ENCODE data around the gene EPHA10.
"Not testable (repeated sequence)": the region's sequence is repeated elsewhere in the genome, so short reads cannot be mapped to it uniquely, and the experiment has no call there.

EPHA10 gene

DNA sequence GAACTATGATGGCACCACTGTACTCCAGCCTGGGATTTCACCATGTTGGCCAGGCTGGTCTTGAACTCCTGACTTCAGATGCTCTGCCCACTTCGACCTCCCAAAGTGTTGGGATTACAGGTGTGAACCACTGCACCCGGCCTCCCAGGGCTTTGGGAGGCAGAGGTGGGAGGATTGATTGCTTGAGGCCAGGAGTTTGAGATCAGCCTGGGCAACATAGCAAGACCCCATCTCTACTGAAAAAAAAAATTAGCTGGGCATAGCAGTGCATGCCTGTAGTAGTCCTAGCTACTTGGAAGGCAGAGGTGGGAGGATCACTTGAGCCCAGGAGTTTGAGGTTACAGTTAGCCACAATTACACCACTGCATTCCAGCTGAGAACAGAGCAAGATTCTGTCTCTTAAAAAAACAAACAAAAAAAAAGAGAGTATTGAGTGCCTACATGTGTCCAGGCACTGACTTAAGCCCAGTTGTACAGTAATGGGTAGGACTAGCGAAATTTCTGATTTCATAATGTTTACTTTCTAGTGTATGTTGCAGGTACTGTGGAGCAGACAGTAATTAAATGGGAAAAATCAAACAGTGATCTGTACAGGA lies 32.9 kb upstream of the EPHA10 start:
- Histone ChIP-seq H3K4me3 (ENCODE audit: extremely low read depth, insufficient read depth, low read length, poor library complexity, severe bottlenecking) (no peak overlapping the region), H3K36me3 (ENCODE audit: control insufficient read depth, insufficient read depth, low read length) (peaks cover 14% of the 10 kb centered on the region), H3K4me1 (ENCODE audit: control insufficient read depth, insufficient read depth, low read length, poor library complexity, severe bottlenecking) (no peaks in the 10 kb centered on the region), H3K27ac (ENCODE audit: low read depth, low read length, severe bottlenecking) (no peak overlapping the region), H3K9me3 (ENCODE audit: control insufficient read depth, low read length) (no peaks in the 10 kb centered on the region)
- 94 to 95% methylated on average over 2 of the region's 3 CpGs for WGBS, 2 experiments (ENCODE audit: insufficient coverage in 2 of 2)

DNA sequence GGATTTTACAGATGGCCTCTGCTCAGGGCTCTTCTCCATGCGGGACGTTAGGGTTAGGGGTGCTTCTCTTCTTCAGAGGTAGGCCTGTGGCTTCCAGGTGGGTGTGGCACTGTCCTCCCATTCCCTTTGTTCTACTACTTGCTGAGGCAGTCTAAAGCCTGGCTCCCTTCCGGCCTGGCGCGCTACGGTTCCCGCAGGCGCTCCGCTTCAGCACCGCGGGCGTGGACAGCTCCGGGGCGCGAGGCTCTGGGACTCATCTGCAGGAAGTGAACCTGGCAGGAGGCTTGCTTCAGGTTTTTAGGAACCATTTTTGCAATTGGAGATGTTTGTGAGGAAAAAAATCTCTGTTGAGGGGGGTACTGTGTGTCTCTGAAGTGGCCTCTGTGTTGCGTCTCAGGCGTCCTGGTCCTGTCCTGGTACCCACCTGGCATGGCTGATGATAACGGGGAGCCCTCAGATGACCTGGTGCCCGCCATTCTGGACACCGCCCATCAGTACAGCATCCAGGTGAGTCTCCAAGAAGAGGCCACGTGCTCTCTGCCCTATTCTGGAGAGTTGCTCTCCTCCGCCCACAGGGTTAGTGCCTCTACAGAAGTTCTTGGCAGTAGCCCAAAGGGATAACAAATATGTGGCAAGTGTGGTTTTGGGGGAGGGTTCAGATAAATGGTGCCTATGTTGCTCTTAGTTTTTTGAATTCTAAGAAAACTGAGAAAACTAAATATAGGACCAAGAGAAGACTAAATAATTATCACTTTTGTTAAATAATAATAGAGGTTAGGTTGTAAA lies 30.6 kb upstream of the EPHA10 start:
- H3K36me3 ChIP-seq (ENCODE audit: control insufficient read depth, insufficient read depth, low read length), result peaks cover 4% of the 10 kb centered on the region
- no peaks in the 10 kb centered on the region for H3K9me3 ChIP-seq (ENCODE audit: control insufficient read depth, low read length)
- no peak overlapping the region for H3K27ac ChIP-seq (ENCODE audit: low read depth, low read length, severe bottlenecking)
- 23 to 32% methylated on average over 19 to 20 of the region's 22 CpGs for WGBS, 2 experiments (ENCODE audit: insufficient coverage in 2 of 2)
- no peak overlapping the region for H3K4me3 ChIP-seq (ENCODE audit: extremely low read depth, insufficient read depth, low read length, poor library complexity, severe bottlenecking)
- H3K4me1 ChIP-seq (ENCODE audit: control insufficient read depth, insufficient read depth, low read length, poor library complexity, severe bottlenecking), result no peaks in the 10 kb centered on the region

DNA sequence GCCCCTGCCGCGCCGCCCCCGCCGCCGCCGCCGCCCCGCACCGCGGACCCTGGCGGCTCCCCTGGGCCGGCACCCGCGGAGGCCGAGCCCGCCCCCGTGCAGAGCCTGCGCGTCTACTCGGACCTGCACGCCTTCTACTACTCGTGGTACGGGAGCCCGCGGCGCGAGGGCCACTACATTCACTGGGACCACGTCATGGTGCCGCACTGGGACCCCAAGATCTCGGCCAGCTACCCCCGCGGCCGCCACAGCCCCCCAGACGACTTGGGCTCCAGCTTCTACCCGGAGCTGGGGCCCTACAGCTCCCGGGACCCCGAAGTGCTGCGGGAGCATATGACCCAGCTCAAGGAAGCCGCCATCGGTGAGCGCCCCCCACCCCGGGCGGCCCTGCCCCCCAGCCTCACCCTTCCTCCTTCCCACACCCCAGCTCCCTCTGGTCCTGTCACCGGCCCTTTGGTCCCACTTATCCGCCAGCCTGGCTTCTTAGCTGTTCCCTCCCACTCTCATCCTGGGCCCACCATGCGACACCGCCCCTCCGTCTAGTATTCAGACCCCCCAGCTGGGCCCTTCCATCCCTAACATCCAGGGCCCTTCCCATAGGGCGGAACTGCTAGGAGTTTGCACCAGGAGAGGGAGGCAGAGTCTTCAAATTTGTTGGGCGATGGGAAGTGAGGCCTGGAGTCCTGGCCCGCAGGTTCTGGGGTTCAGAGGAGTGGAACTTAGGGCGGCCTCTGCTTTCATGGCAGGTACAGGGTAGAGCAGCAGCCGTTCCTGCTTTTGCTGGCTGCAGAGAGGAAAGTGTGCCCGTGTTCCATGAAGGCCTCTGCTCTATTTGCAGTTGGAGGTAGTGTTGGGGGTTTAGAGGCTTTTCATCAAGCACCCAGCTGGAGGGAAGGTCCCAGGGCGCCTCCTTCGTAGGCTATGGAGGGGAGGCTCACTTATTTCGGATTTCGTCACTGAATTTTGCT lies 29.7 kb upstream of the EPHA10 start:
- no peaks in the 10 kb centered on the region for H3K9me3 ChIP-seq (ENCODE audit: control insufficient read depth, low read length)
- H3K36me3 ChIP-seq (ENCODE audit: control insufficient read depth, insufficient read depth, low read length), result peaks cover 2% of the 10 kb centered on the region
- H3K27ac ChIP-seq (ENCODE audit: low read depth, low read length, severe bottlenecking), result no peak overlapping the region
- H3K4me1 ChIP-seq (ENCODE audit: control insufficient read depth, insufficient read depth, low read length, poor library complexity, severe bottlenecking), result no peaks in the 10 kb centered on the region
- no peak overlapping the region for H3K4me3 ChIP-seq (ENCODE audit: extremely low read depth, insufficient read depth, low read length, poor library complexity, severe bottlenecking)
- 17 to 20% methylated on average over 43 to 46 of the region's 59 CpGs for WGBS, 2 experiments (ENCODE audit: insufficient coverage in 2 of 2)

- Histone ChIP-seq H3K9me3 (ENCODE audit: control insufficient read depth, low read length) (no peaks in the 10 kb centered on the region), H3K4me3 (ENCODE audit: extremely low read depth, insufficient read depth, low read length, poor library complexity, severe bottlenecking) (peak within 1 kb of the TSS; percentile 33), H3K36me3 (ENCODE audit: control insufficient read depth, insufficient read depth, low read length) (no peaks in the 10 kb centered on the region), H3K4me1 (ENCODE audit: control insufficient read depth, insufficient read depth, low read length, poor library complexity, severe bottlenecking) (no peaks in the 10 kb centered on the region), H3K27ac (ENCODE audit: low read depth, low read length, severe bottlenecking) (no peak within 1 kb of the TSS)
- 0 to 1% methylated on average over 42 to 58 of the region's 82 CpGs for WGBS, 2 experiments (ENCODE audit: insufficient coverage in 2 of 2)
Measured at GRCh38 chr1:37793773-37794371, 29.0 kb upstream of the EPHA10 start, which contains the start of gene MANEAL. Gene MANEAL (plus strand): TSS chr1:37793847. CDS start chr1:37794183, 336 bp downstream.

- Histone ChIP-seq H3K27ac (ENCODE audit: low read depth, low read length, severe bottlenecking) (no peak overlapping the region), H3K9me3 (ENCODE audit: control insufficient read depth, low read length) (no peaks in the 10 kb centered on the region), H3K4me3 (ENCODE audit: extremely low read depth, insufficient read depth, low read length, poor library complexity, severe bottlenecking) (no peak overlapping the region), H3K36me3 (ENCODE audit: control insufficient read depth, insufficient read depth, low read length) (no peaks in the 10 kb centered on the region), H3K4me1 (ENCODE audit: control insufficient read depth, insufficient read depth, low read length, poor library complexity, severe bottlenecking) (no peaks in the 10 kb centered on the region)
- WGBS, 2 experiments (ENCODE audit: insufficient coverage in 2 of 2), result 55 to 69% methylated on average over 20 to 27 of the region's 36 CpGs
Measured at GRCh38 chr1:37792943-37793686, 28.2 kb upstream of the EPHA10 start.

DNA sequence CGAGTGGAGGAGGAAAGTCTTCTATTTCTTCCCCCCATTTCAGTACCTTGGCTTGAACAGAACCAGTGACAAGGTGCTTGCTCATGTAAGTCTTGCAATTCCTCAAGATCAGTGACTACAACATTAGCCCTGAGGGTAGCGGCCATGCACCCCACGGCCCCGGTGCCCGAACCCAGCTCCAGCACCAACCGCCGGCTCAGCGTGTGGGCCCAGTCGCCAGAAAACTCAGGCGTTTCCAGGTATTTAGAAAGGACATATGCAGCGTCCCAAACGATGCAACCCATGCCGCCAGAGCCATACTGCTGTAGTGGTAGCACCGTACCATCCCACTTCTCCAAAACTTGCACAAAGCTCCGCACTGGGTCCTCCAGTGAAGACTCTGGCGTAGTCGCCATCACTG lies 17.6 kb upstream of the EPHA10 start:
- Histone ChIP-seq H3K9me3 (ENCODE audit: control insufficient read depth, low read length) (no peaks in the 10 kb centered on the region), H3K4me3 (ENCODE audit: extremely low read depth, insufficient read depth, low read length, poor library complexity, severe bottlenecking) (no peak overlapping the region), H3K4me1 (ENCODE audit: control insufficient read depth, insufficient read depth, low read length, poor library complexity, severe bottlenecking) (no peaks in the 10 kb centered on the region), H3K36me3 (ENCODE audit: control insufficient read depth, insufficient read depth, low read length) (no peaks in the 10 kb centered on the region), H3K27ac (ENCODE audit: low read depth, low read length, severe bottlenecking) (no peak overlapping the region)
- WGBS, 2 experiments (ENCODE audit: insufficient coverage in 2 of 2), result 78 to 83% methylated on average over 12 to 13 of the region's 17 CpGs

DNA sequence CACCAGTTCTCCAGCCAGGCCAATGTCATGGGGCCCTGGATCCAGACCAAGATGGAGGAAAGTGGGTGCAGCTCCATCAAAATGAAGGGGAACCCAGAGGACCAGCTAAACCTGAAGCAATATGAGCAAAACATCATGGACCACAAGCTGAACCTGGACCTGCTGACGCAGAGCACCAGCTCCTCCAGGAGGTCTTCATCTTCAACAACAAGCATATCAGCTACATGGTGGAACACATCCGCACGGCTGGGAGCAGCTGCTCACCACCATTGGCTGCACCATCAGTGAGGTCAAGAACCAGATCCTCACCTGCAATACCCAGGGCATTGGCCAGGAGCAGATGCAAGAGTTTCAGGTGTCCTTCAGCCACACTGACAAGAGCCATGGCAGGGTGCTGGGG lies 13.7 kb upstream of the EPHA10 start:
- no peak overlapping the region for H3K27ac ChIP-seq (ENCODE audit: low read depth, low read length, severe bottlenecking)
- H3K9me3 ChIP-seq (ENCODE audit: control insufficient read depth, low read length), result no peaks in the 10 kb centered on the region
- no peak overlapping the region for H3K4me3 ChIP-seq (ENCODE audit: extremely low read depth, insufficient read depth, low read length, poor library complexity, severe bottlenecking)
- H3K4me1 ChIP-seq (ENCODE audit: control insufficient read depth, insufficient read depth, low read length, poor library complexity, severe bottlenecking), result no peaks in the 10 kb centered on the region
- 80 to 83% methylated on average over 1 of the region's 3 CpGs for WGBS, 2 experiments (ENCODE audit: insufficient coverage in 2 of 2)
- no peaks in the 10 kb centered on the region for H3K36me3 ChIP-seq (ENCODE audit: control insufficient read depth, insufficient read depth, low read length)

- no peaks in the 10 kb centered on the region for H3K9me3 ChIP-seq (ENCODE audit: control insufficient read depth, low read length)
- H3K4me3 ChIP-seq (ENCODE audit: extremely low read depth, insufficient read depth, low read length, poor library complexity, severe bottlenecking), result no peak overlapping the region
- no peak overlapping the region for H3K27ac ChIP-seq (ENCODE audit: low read depth, low read length, severe bottlenecking)
- H3K4me1 ChIP-seq (ENCODE audit: control insufficient read depth, insufficient read depth, low read length, poor library complexity, severe bottlenecking), result no peaks in the 10 kb centered on the region
- WGBS, 2 experiments (ENCODE audit: insufficient coverage in 2 of 2), result 37 to 83% methylated on average over 2 to 4 of the region's 4 CpGs
- H3K36me3 ChIP-seq (ENCODE audit: control insufficient read depth, insufficient read depth, low read length), result no peaks in the 10 kb centered on the region
Measured at GRCh38 chr1:37776946-37777516, 12.1 kb upstream of the EPHA10 start.

DNA sequence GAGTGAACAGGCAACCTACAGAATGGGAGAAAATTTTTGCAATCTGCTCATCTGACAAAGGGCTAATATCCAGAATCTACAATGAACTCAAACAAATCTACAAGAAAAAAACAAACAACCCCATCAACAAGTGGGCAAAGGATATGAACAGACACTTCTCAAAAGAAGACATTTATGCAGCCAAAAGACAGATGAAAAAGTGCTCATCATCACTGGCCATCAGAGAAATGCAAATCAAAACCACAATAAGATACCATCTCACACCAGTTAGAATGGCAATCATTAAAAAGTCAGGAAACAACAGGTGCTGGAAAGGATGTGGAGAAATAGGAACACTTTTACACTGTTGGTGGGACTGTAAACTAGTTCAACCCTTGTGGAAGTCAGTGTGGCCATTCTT lies 6.5 kb upstream of the EPHA10 start:
- H3K4me1 ChIP-seq (ENCODE audit: control insufficient read depth, insufficient read depth, low read length, poor library complexity, severe bottlenecking); H3K4me3 ChIP-seq (ENCODE audit: extremely low read depth, insufficient read depth, low read length, poor library complexity, severe bottlenecking); H3K9me3 ChIP-seq (ENCODE audit: control insufficient read depth, low read length); H3K27ac ChIP-seq (ENCODE audit: low read depth, low read length, severe bottlenecking); H3K36me3 ChIP-seq (ENCODE audit: control insufficient read depth, insufficient read depth, low read length): not testable (repeated sequence)

DNA sequence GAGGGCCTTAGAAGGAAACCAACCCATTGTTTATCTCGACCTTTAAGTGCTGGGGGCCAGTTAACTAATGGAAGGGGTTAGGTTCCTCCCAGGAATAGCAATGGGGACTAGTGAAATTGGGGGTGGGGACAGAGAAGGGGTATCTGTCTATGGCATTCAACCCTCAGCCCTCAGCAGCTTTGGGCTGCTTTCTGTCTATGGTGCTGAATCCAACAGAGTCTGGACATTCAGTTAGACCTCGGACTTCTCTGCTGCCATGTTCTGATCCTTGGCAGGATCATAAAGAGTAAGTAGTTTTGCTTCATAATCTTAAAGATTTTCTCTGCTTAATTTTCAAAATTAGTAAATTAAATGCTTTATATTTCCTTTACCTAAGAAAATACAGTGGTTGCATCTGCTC lies 2.6 kb upstream of the EPHA10 start:
- no peak overlapping the region for H3K27ac ChIP-seq (ENCODE audit: low read depth, low read length, severe bottlenecking)
- no peaks in the 10 kb centered on the region for H3K36me3 ChIP-seq (ENCODE audit: control insufficient read depth, insufficient read depth, low read length)
- no peaks in the 10 kb centered on the region for H3K4me1 ChIP-seq (ENCODE audit: control insufficient read depth, insufficient read depth, low read length, poor library complexity, severe bottlenecking)
- H3K4me3 ChIP-seq (ENCODE audit: extremely low read depth, insufficient read depth, low read length, poor library complexity, severe bottlenecking), result no peak overlapping the region
- 13 to 17% methylated on average over 1 of the region's 2 CpGs for whole genome bisulfite sequencing, 2 experiments (ENCODE audit: insufficient coverage in 2 of 2)
- H3K9me3 ChIP-seq (ENCODE audit: control insufficient read depth, low read length), result no peaks in the 10 kb centered on the region

Measured in mesodermal cell (in vitro differentiated cells).